ENCODE results near the gene CARM1. TPM values are rescaled to one million over a fixed set of nuclear protein-coding genes. Genes with fewer than 3 reads are reported as not detected.

CARM1 gene

GRCh38 chr19:10971107-10971726 is 99.9 kb downstream of the CARM1 start:
- Histone ChIP-seq H3K4me2 (ENCODE audit: low read length, poor library complexity, severe bottlenecking) (no peak overlapping the region), H4K91ac (ENCODE audit: low read length) (no peak overlapping the region), H3K9me3 (ENCODE audit: control insufficient read depth, low read length) (no peaks in the 10 kb centered on the region), H3K79me1 (replicated peaks; ENCODE audit: low read length, poor library complexity, severe bottlenecking) (no peaks in the 10 kb centered on the region), H3K27ac (ENCODE audit: low read length, poor library complexity, severe bottlenecking) (no peak overlapping the region), H3K4me3 (ENCODE audit: insufficient read depth in 1 of 2, low read depth in 1 of 2, low read length in 2 of 2) (no peak overlapping the region), H3K18ac (ENCODE audit: low read depth in 1 of 2, low read length in 2 of 2) (no peak overlapping the region), H3K4me1 (ENCODE audit: control insufficient read depth, insufficient read depth, low read depth, low read length) (peaks cover 21% of the 10 kb centered on the region), H3K14ac (ENCODE audit: low read length in 2 of 2) (no peak overlapping the region), H4K8ac (ENCODE audit: low read length) (no peak overlapping the region), H3K23ac (ENCODE audit: low read length in 2 of 2) (no peak overlapping the region), H2BK120ac (ENCODE audit: low read depth, low read length) (no peak overlapping the region), H2AFZ (ENCODE audit: low read depth, low read length) (no peak overlapping the region), H3K9ac (ENCODE audit: low read length) (no peak overlapping the region), H3K27me3 (ENCODE audit: control insufficient read depth in 1 of 2, insufficient read depth in 1 of 2, low read length in 2 of 2) (no peaks in the 10 kb centered on the region), H2BK5ac (ENCODE audit: low read depth, low read length, poor library complexity, severe bottlenecking) (no peak overlapping the region), H3K4ac (ENCODE audit: low read depth in 1 of 2, low read length in 2 of 2) (no peak overlapping the region), H3K36me3 (ENCODE audit: control insufficient read depth in 1 of 2, insufficient read depth in 2 of 2, low read depth in 1 of 2, low read length in 2 of 2) (peaks cover 0 to 5% of the 10 kb centered on the region in 2 experiments), H2BK12ac (ENCODE audit: low read length in 2 of 2) (no peak overlapping the region), H2AK5ac (ENCODE audit: low read length, severe bottlenecking) (no peak overlapping the region), H2BK15ac (ENCODE audit: low read depth, poor library complexity, severe bottlenecking) (no peak overlapping the region)
- no peak for DNase-seq
- WGBS: 97% methylated on average over 8 of the region's 8 CpGs

Small RNA genes within 50 kb of the gene (small RNA-seq; reads per million reads assigned to genes)
- not detected for gene MIR6793 (ENCODE audit: low read depth)

Measured in mesenchymal stem cell (in vitro differentiated cells and primary cell).